A549 (cell line): ENCODE results near the gene CNTN4. TPM values are rescaled to one million over a fixed set of nuclear protein-coding genes. Genes with fewer than 3 reads are reported as not detected.

Experiments
- ATAC-seq, 2 experiments: fragments of 200-7000 bp in 1 of 2; fragments of >200 bp in 1 of 2; cut with Nextera tagmentation in 1 of 2; cut with Tn5 transposase in 1 of 2; 3 replicates each; pipeline versions ENCODE4 v1.8.0 to v1.9.1; 2018 to 2020; ENCODE audit warnings: mild to moderate bottlenecking in 1 of 2, moderate library complexity in 1 of 2
- CTCF ChIA-PET: fragments of 300-600 bp; sonication (Branson Sonifier 250); formaldehyde crosslinking; extraction: SDS; loops from one replicate; lab custom pipeline; 2021; ENCODE audit warnings: antibody characterized with exemption, inconsistent platforms; lab: Yijun Ruan, JAX
- POLR2A ChIA-PET: fragments of 350-600 bp; formaldehyde crosslinking; extraction: SDS; loops from one replicate; lab custom pipeline; 2021; ENCODE audit warnings: antibody characterized with exemption, inconsistent platforms; lab: Yijun Ruan, JAX
- DNase-seq, 2 experiments: peaks; one replicate each; pipeline versions ENCODE4 v3.0.0 to v3.0.0-alpha.2; 2011 to 2016; ENCODE audit warnings: low read depth in 1 of 2, low spot score in 1 of 2
- FAIRE-seq: peaks from 2 replicates; lab custom pipeline; 2011; peaks lifted over from hg19 to GRCh38; lab: Jason Lieb, UNC
- H3K27ac ChIP-seq, 2 experiments: fragments of >200 bp; sonication (Bioruptor Twin); formaldehyde crosslinking; 3 replicates each; pipeline ENCODE4 v1.5.1; 2016 to 2017
- H3K4me1 ChIP-seq: fragments of >200 bp; sonication (Bioruptor Twin); formaldehyde crosslinking; 3 replicates; pipeline ENCODE4 v1.6.1; 2016
- H3K4me2 ChIP-seq: fragments of >200 bp; sonication (Bioruptor Twin); formaldehyde crosslinking; 3 replicates; pipeline ENCODE4 v1.6.1; 2016
- H3K4me3 ChIP-seq: fragments of >200 bp; sonication (Bioruptor Twin); formaldehyde crosslinking; 3 replicates; pipeline ENCODE4 v1.5.1; 2016
- H3K9me3 ChIP-seq: fragments of >200 bp; sonication (Bioruptor Twin); formaldehyde crosslinking; 3 replicates; pipeline ENCODE4 v1.6.1; 2016
- CBX8 ChIP-seq: fragments of 200-600 bp; sonication (generic); IDR thresholded peaks from 2 replicates; pipeline ENCODE4 v1.6.1; 2016
- ELK1 ChIP-seq: fragments of 150-350 bp; IDR thresholded peaks from 2 replicates; pipeline ENCODE4 v1.6.1; 2014; ENCODE audit warnings: low read depth, mild to moderate bottlenecking, low read length
- ESRRA ChIP-seq: fragments of 150-350 bp; IDR thresholded peaks from 2 replicates; pipeline ENCODE4 v1.6.1; 2014; ENCODE audit warnings: mild to moderate bottlenecking, low read length, borderline replicate concordance
- GATA3 ChIP-seq: IDR thresholded peaks from 2 replicates; pipeline ENCODE4 v1.6.1; 2012; ENCODE audit warnings: borderline replicate concordance
- HDAC2 ChIP-seq: fragments of 200-600 bp; sonication (generic); IDR thresholded peaks from 2 replicates; pipeline ENCODE4 v1.6.1; 2016
- HEYL ChIP-seq: fragments of 250-450 bp; sonication (Bioruptor Pico); IDR thresholded peaks from 2 replicates; pipeline ENCODE4 v1.8.0; 2021; ENCODE audit warnings: mild to moderate bottlenecking, moderate library complexity
- HMGXB4 ChIP-seq: fragments of 250-450 bp; sonication (Bioruptor Pico); IDR thresholded peaks from 2 replicates; pipeline ENCODE4 v1.5.0; 2021; ENCODE audit warnings: mild to moderate bottlenecking, moderate library complexity, borderline replicate concordance
- JUNB ChIP-seq: fragments of >200 bp; sonication (Bioruptor Twin); formaldehyde crosslinking; IDR thresholded peaks from 2 replicates; pipeline ENCODE4 v1.6.1; 2016
- KDM1A ChIP-seq: fragments of 200-600 bp; sonication (generic); IDR thresholded peaks from 2 replicates; pipeline ENCODE4 v1.6.1; 2016; ENCODE audit warnings: low read depth, mild to moderate bottlenecking
- MAFK ChIP-seq: fragments of 450-650 bp; IDR thresholded peaks from 2 replicates; pipeline ENCODE4 v1.6.1; 2014; ENCODE audit not compliant: partially characterized antibody
- MAX ChIP-seq: IDR thresholded peaks from 2 replicates; pipeline ENCODE4 v1.6.1; 2012
- MAZ ChIP-seq: fragments of 150-350 bp; IDR thresholded peaks from 2 replicates; pipeline ENCODE4 v1.6.1; 2014; ENCODE audit warnings: antibody characterized with exemption, low read depth, low read length, borderline replicate concordance
- MYC ChIP-seq: IDR thresholded peaks from 2 replicates; pipeline ENCODE4 v1.6.1; 2012; ENCODE audit warnings: mild to moderate bottlenecking, inconsistent platforms, low read length, improper control_type of control experiment, borderline replicate concordance
- PBX3 ChIP-seq: IDR thresholded peaks from 2 replicates; pipeline ENCODE4 v1.6.1; 2012
- RAD21 ChIP-seq, 2 experiments: fragments of >200 bp in 1 of 2; sonication (Bioruptor Twin) in 1 of 2; formaldehyde crosslinking in 1 of 2; IDR thresholded peaks in 1 of 2; conservative IDR thresholded peaks in 1 of 2; 2 replicates in 1 of 2; 3 replicates in 1 of 2; pipeline ENCODE4 v1.6.1; 2012 to 2018; ENCODE audit warnings: inconsistent platforms in 1 of 2
- SREBF2 ChIP-seq: fragments of 450-650 bp; IDR thresholded peaks from 2 replicates; pipeline ENCODE4 v1.6.1; 2014; ENCODE audit warnings: mild to moderate bottlenecking, moderate library complexity
- TFCP2L1 ChIP-seq: fragments of 250-450 bp; sonication (Bioruptor Pico); IDR thresholded peaks from 2 replicates; pipeline ENCODE4 v1.5.0; 2021; ENCODE audit warnings: mild to moderate bottlenecking
- USF2 ChIP-seq: fragments of 450-650 bp; IDR thresholded peaks from 2 replicates; pipeline ENCODE4 v1.6.1; 2014; ENCODE audit warnings: antibody characterized with exemption
- ZNF302 ChIP-seq: fragments of 250-450 bp; sonication (Bioruptor Pico); IDR thresholded peaks from 2 replicates; pipeline ENCODE4 v1.9.0; 2021; ENCODE audit warnings: inconsistent platforms, mild to moderate bottlenecking, moderate library complexity
- WGBS: methylation state at CpG from one replicate; pipeline ENCODE4 v1.1.6; 2017; ENCODE audit errors: missing lambda C conversion rate; 5-methylcytosine and 5-hydroxymethylcytosine counted together
- polyA plus RNA-seq, 4 experiments: library from polyadenylated mRNA; depleted of rRNA in 3 of 4; stranded (reverse); fragments of >200 nt; fragmentation: RNase III in 1 of 4; extraction: RNeasy Plus Mini Kit Qiagen cat#74134 plus additional on column Dnase treatment in 1 of 4; gene quantifications; 2 replicates in 3 of 4; 3 replicates in 1 of 4; pipeline ENCODE4 v1.2.3, GENCODE V29; 2011 to 2017

CNTN4 gene
- polyA plus RNA-seq, 2 of the 4 experiments (the other 2 are of a cell fraction) = 0.03 TPM; not detected in 1

GRCh38 chr3:2873986-2874385 is 775.3 kb downstream of the CNTN4 start:
- no peak for ATAC-seq
- ChIA-PET CTCF (no interaction called here), POLR2A (no interaction called here)
- WGBS = 49% methylated on average over 2 of the region's 2 CpGs
- H3K4me3 ChIP-seq = no peak overlapping the region
- no peak for TF ChIP-seq MYC
- TF ChIP-seq CBX8 = no peak
- TF ChIP-seq GATA3 = no peak
- no peak for TF ChIP-seq HMGXB4 (CRISPR knock-in tag)
- no peak for TF ChIP-seq HEYL (CRISPR knock-in tag)
- H3K4me2 ChIP-seq = no peak overlapping the region
- H3K9me3 ChIP-seq = no peaks in the 10 kb centered on the region
- H3K27ac ChIP-seq = no peak overlapping the region
- DNase-seq = no peak
- no peaks in the 10 kb centered on the region for H3K4me1 ChIP-seq
- no peak for FAIRE-seq

- ATAC-seq (no peak), FAIRE-seq (no peak), DNase-seq (no peak)
- Histone ChIP-seq H3K4me2 (no peak overlapping the region), H3K4me3 (no peak overlapping the region), H3K4me1 (no peaks in the 10 kb centered on the region), H3K9me3 (no peaks in the 10 kb centered on the region), H3K27ac (no peak overlapping the region)
- TF ChIP-seq CBX8 (no peak), KDM1A (no peak), MAFK (no peak), ELK1 (no peak), HDAC2 (no peak), PBX3 (no peak), ESRRA (no peak), MYC (no peak), JUNB (no peak), RAD21 (conservative IDR thresholded peaks at IDR 0.05 in 1 of 2, IDR thresholded peaks at IDR 0.05 in 1 of 2) (no peak)
- ChIA-PET POLR2A (no interaction called here), CTCF (no interaction called here)
- WGBS = 64% methylated on average over 3 of the region's 3 CpGs
Observed at GRCh38 chr3:2875699-2876098, 777.0 kb downstream of the CNTN4 start.

GRCh38 chr3:2876362-2876761 is 777.7 kb downstream of the CNTN4 start:
- POLR2A ChIA-PET = no interaction called here
- TF ChIP-seq TFCP2L1 (no peak), JUNB (no peak), MAX (no peak), ZNF302 (CRISPR knock-in tag) (no peak), SREBF2 (no peak)

GRCh38 chr3:2879023-2879422 is 780.4 kb downstream of the CNTN4 start:
- CTCF ChIA-PET = no interaction called here
- Histone ChIP-seq H3K4me1 (no peaks in the 10 kb centered on the region), H3K4me2 (no peak overlapping the region), H3K4me3 (no peak overlapping the region), H3K27ac (no peak overlapping the region), H3K9me3 (no peaks in the 10 kb centered on the region)
- FAIRE-seq (no peak), ATAC-seq (no peak), DNase-seq (no peak)
- POLR2A ChIA-PET = no interaction called here
- 0% methylated on average over 2 of the region's 2 CpGs for WGBS
- no peak for TF ChIP-seq MAZ
- TF ChIP-seq USF2 = peak; percentile 52

More at GRCh38 chr3:2876362-2876761, 777.7 kb downstream of the CNTN4 start:
- H3K4me1 ChIP-seq = no peaks in the 10 kb centered on the region
- 22% methylated on average over 2 of the region's 2 CpGs for WGBS
- CTCF ChIA-PET = no interaction called here
- H3K4me2 ChIP-seq = no peak overlapping the region
- no peak overlapping the region for H3K27ac ChIP-seq
- no peak overlapping the region for H3K4me3 ChIP-seq
- FAIRE-seq (no peak), DNase-seq (no peak), ATAC-seq (no peak)
- H3K9me3 ChIP-seq = no peaks in the 10 kb centered on the region
